ENCODE measurements around the gene PCSK1N.
"Not testable (repeated sequence)": the region's sequence is repeated elsewhere in the genome, so short reads cannot be mapped to it uniquely, and the experiment has no call there.

The PCSK1N gene

GRCh38 chrX:48835524-48836329 lies at the start of gene PCSK1N:
Gene PCSK1N (minus strand): TSS chrX:48835610. CDS start chrX:48835532, 78 bp downstream.
- peak; percentile 65 for DNase-seq

GRCh38 chrX:48883729-48884128 lies 48.3 kb upstream of the PCSK1N start:
- no peak for DNase-seq

- DNase-seq, result not testable (repeated sequence)
Measured at GRCh38 chrX:48876944-48877343, 41.5 kb upstream of the PCSK1N start.

- not testable (repeated sequence) for DNase-seq
Measured at GRCh38 chrX:48872017-48872416, 36.6 kb upstream of the PCSK1N start.

- no peak for DNase-seq
Measured at GRCh38 chrX:48864210-48864609, 28.8 kb upstream of the PCSK1N start.

- no peak for DNase-seq
Measured at GRCh38 chrX:48854898-48855297, 19.5 kb upstream of the PCSK1N start.

GRCh38 chrX:48854121-48854804 lies 18.9 kb upstream of the PCSK1N start:
- not testable (repeated sequence) for DNase-seq

GRCh38 chrX:48853494-48853893 lies 18.1 kb upstream of the PCSK1N start:
- DNase-seq, result not testable (repeated sequence)

- DNase-seq, result no peak
Measured at GRCh38 chrX:48852857-48853256, 17.4 kb upstream of the PCSK1N start.

- no peak for DNase-seq
Measured at GRCh38 chrX:48848847-48849246, 13.4 kb upstream of the PCSK1N start.

- no peak for DNase-seq
Measured at GRCh38 chrX:48839686-48840085, 4.3 kb upstream of the PCSK1N start.

- no peak for DNase-seq
Measured at GRCh38 chrX:48834383-48834709, 1.1 kb downstream of the PCSK1N start.

GRCh38 chrX:48833542-48834138 lies 1.8 kb downstream of the PCSK1N start:
- DNase-seq, result no peak

GRCh38 chrX:48831909-48832291 lies 3.5 kb downstream of the PCSK1N start:
- no peak for DNase-seq

- no peak for DNase-seq
Measured at GRCh38 chrX:48831136-48831908, 4.1 kb downstream of the PCSK1N start.

GRCh38 chrX:48829016-48829735 lies 6.2 kb downstream of the PCSK1N start:
- DNase-seq, result no peak

GRCh38 chrX:48827654-48827968 lies 7.8 kb downstream of the PCSK1N start:
- DNase-seq, result no peak

- no peak for DNase-seq
Measured at GRCh38 chrX:48826876-48827653, 8.3 kb downstream of the PCSK1N start.

GRCh38 chrX:48826135-48826875 lies 9.1 kb downstream of the PCSK1N start, which contains the start of gene ERAS:
Gene ERAS (plus strand): TSS chrX:48826513. CDS start chrX:48829124, 2,611 bp downstream.
- no peak for DNase-seq

- no peak for DNase-seq
Measured at GRCh38 chrX:48824066-48824465, 11.3 kb downstream of the PCSK1N start.

GRCh38 chrX:48823053-48823452 lies 12.4 kb downstream of the PCSK1N start:
- DNase-seq, result no peak
